ENCODE measurements around the gene EIF4E.

GRCh38 chr4:98930311-98930865 is 1.5 kb upstream of the EIF4E start:
- TF ChIP-seq, protein P1, sequence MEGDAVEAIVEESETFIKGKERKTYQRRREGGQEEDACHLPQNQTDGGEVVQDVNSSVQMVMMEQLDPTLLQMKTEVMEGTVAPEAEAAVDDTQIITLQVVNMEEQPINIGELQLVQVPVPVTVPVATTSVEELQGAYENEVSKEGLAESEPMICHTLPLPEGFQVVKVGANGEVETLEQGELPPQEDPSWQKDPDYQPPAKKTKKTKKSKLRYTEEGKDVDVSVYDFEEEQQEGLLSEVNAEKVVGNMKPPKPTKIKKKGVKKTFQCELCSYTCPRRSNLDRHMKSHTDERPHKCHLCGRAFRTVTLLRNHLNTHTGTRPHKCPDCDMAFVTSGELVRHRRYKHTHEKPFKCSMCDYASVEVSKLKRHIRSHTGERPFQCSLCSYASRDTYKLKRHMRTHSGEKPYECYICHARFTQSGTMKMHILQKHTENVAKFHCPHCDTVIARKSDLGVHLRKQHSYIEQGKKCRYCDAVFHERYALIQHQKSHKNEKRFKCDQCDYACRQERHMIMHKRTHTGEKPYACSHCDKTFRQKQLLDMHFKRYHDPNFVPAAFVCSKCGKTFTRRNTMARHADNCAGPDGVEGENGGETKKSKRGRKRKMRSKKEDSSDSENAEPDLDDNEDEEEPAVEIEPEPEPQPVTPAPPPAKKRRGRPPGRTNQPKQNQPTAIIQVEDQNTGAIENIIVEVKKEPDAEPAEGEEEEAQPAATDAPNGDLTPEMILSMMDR (IDR thresholded peaks at IDR 0.05; ENCODE audit: low read length) = no peak
- no peak for TF ChIP-seq EZH2 (IDR thresholded peaks at IDR 0.05; ENCODE audit: borderline replicate concordance, low read length)

Data from OCI-LY1 (cell line).